OCI-M1 (cell line): ENCODE measurements around the gene CTSL.

Source experiments
- DNase-seq: peaks from one replicate; lab custom pipeline; 2025; lab: John Stamatoyannopoulos, UW

Gene CTSL

DNA sequence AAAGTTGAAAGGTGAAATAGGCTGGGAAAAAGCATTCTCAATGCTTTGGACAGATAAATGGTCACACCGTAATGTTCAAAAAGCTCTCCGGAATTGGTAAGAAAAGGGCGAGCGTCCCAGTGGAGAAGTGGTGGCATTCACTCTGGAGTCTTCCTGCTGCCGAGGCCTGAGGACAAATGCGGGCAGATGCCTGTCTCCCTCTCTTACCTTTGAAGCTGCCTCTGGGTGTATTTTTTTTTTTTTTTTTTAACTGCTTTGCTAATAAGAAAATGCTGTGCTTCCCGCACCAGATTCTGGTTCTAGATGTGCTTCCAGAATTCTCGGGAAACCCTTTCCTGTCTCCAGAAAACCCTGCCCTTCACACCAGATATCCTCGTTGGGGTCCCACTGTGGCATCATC lies 24.4 kb upstream of the CTSL start:
- no peak for DNase-seq

DNA sequence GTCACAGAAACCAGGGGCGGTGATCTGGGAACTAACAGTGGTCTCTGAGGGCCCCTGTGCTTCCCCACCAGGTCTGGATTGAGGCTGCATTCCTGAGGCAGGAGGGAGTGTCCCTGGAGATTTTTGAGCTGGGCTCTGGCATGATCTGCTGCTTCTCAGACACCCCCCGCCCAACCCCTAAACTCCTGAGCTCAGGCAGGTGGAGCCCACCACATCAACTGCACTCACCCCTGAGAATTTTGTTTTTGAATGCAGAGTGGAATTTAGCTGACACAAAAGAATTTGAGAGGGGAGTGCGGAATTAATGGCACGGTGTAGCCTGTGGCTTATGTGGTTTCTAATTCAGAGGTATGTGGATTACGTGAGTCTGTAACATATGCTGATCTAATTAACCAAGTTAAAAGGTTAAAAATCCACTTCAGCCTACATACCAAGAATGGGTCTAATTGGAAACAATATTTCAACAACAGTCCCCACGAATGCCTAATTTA lies 23.9 kb upstream of the CTSL start:
- DNase-seq: no peak

DNA sequence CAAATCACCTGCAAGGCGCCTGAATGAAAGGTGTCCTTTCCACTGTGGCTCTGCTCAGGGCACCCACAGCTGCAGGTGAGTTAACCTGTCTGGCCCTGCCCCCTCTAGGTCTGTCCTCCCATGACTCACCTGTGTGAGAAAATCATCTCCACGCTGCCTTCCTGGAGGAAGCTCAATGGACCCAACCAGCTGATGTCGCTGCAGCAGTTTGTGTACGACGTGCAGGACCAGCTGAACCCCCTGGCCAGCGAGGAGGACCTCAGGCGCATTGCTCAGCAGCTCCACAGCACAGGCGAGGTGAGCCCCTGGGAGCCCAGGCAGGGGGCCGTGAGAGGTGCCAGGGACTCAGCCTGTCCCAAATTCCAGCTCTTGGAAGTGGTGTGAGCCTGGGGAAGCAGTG lies 23.0 kb upstream of the CTSL start:
- no peak for DNase-seq

DNA sequence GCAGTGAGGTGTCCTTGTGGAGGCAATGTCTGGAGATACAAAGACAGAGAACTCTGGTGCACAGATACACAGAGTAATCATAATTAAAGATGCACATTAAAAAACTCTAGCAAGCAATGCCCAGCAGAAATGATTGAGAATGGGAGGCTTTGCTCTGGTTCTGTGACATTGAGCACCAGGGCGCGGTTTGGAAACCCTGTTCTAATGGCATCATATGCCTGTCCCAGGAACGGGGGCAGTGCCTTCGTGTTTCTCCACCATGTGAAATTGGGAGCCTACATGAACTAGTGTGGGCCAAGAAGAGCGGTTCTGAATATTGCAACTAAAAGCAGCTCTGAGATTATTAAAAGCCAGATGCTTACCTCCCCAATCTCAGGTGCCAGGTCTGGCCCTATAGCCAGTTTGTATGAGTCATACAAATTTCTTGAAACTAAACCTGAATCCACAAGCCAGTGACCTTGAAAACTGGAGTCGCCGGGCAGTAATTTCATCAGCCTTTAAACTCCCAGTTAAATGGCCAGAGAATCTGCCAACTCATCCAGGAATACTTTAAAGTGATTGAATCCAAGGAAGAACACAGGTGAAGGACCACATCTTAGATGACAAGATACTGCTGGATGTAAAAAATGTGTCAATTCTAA lies 22.2 kb upstream of the CTSL start:
- no peak for DNase-seq

DNA sequence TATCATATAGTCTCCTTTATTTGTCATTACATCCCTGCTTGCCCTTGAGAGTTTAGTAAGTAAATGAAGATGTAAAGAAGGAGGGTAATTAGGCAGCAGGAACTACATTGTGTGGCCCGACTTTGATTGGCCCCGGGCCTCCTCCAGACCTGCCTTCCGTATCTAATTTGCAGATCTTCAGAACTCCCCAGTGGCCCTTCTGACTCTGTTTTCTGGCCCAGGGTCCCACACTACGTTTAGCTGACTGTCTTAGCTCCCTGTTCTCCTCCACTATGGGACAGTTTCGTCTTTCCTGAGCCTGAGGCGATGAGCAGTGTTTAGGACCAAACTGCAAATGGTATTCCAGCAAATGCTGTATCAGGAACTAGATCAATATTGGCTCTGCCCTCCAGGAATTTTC lies 21.6 kb upstream of the CTSL start:
- no peak for DNase-seq

DNA sequence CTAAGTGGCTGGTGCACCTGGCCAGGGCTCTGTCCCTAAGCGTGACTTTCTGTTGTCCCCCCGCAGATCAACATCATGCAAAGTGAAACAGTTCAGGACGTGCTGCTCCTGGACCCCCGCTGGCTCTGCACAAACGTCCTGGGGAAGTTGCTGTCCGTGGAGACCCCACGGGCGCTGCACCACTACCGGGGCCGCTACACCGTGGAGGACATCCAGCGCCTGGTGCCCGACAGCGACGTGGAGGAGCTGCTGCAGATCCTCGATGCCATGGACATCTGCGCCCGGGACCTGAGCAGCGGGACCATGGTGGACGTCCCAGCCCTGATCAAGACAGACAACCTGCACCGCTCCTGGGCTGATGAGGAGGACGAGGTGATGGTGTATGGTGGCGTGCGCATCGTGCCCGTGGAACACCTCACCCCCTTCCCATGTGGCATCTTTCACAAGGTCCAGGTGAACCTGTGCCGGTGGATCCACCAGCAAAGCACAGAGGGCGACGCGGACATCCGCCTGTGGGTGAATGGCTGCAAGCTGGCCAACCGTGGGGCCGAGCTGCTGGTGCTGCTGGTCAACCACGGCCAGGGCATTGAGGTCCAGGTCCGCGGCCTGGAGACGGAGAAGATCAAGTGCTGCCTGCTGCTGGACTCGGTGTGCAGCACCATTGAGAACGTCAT lies 19.7 kb upstream of the CTSL start:
- no peak for DNase-seq

DNA sequence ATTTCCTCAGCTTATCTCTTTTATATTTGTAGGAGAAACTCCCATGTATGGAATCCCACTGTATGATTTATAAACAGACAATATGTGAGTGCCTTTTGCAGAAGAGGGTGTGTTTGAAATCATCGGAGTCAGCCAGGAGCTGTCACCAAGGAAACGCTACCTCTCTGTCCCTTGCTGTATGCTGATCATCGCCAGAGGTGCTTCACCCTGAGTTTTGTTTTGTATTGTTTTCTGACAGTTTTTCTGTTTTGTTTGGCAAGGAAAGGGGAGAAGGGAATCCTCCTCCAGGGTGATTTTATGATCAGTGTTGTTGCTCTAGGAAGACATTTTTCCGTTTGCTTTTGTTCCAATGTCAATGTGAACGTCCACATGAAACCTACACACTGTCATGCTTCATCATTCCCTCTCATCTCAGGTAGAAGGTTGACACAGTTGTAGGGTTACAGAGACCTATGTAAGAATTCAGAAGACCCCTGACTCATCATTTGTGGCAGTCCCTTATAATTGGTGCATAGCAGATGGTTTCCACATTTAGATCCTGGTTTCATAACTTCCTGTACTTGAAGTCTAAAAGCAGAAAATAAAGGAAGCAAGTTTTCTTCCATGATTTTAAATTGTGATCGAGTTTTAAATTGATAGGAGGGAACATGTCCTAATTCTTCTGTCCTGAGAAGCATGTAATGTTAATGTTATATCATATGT lies 18.0 kb upstream of the CTSL start:
- DNase-seq: no peak

DNA sequence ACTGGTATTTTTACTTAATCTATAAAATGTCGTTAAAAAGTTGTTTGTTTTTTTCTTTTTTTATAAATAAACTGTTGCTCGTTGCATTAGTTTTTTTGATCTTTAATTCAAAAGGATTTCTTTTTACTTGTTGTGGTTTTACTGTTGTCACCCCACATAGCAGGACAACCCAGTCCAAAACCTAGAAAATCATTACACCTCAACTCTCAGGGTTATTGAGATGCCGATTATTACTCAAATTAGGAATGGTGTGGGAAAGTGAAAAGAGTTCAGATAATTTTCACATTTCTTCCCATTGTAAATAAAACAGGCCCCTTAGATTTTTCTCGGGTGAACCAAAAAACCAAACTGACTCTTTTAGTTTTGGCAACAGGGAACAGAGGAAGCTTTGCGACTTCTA lies 17.4 kb upstream of the CTSL start:
- DNase-seq: no peak

DNA sequence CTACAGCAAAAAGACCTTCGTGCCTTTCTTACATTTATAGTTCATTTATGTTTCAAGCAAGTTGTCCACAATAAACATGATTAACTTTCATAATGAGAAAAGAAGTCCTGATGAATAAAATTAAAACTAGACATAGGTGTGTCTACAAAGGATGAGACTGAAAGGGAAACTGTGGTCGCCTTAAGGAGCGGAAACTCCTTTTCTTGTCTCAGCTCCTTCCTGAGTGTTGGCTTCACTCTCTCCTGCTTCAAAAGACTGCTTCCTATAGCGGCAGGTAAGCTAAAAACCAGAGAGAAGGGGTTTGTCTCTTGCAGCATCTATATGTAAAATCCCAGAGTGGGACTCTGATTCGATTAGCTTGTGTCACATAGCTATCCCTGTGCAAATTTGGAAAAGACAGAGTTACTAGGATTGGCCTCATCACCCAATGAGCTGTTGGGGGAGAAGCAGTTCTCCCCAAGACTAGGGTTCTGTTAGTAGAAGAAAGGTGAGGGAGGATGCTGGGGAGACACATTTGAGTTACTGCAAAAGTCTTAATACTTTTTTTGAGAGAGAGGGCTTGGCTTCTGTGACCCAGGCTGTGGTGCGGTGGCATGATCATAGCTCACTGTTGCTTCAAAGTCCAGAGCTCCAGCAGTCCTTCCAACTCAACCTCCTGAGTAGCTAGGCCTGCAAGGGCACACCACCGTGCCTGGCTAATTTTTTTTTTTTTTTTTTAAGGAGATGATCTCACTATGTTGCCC lies 16.8 kb upstream of the CTSL start:
- no peak for DNase-seq

DNA sequence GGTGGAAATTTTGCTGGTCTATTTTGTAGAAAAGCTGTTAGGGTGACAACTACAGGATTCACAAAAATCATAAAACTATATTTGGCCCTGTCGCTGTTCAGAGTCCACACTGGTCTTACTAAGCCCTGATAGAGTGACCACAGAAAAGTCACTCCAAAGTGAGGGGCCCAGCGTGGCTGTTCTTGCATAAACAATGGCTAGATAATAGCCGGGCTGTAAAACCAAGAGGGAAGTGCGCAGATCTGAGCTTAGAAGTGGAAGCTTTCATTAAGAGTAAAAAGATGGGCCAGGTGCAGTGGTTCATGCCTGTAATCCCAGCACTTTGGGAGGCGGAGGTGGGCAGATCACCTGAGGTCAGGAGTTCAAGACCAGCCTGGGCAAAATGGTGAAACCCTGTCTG lies 15.5 kb upstream of the CTSL start:
- DNase-seq: peak; percentile 77

DNA sequence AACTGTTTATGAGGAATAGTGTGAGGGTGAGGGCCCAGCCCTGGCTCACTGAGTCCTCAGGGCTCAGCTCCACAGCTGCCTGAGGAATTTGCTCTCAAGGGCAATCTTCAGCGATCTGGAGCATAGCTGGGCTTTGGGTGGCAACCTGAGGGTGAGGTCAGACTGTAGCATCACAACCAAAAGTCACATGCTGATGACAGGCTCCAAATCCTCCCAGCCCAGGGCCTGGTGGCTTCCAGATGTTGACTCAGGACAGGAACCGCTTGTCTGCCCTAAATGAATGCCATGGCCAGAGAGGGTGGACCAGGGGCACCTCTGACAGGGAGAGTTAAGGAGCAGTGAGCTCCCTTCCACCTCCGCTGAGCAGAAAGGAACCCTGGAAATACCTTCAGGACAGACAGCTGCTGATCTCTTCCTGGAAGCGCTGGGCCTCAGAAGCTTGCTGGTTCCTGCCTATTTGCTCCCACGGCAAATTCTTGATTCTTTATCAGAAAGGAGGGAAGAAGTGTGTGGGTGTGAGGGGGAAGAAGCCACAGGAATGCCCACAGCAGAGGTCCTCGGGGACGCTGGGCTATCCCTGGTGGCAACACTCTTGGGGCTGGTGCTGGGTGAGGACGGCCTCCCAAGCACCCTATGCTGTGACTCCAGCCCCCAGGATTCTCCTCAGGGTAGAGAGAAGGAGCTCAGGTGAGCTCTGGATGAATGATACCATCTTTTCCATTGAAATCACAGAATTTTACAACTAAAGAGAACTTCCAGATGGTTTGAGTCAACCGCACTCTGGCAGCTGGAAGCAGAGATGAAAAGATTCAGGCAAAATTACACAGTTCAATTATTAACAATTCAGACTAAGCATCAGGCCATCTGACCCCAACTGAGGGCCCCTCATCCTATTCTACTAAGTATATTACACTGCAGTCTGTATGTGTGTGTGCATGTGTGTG lies 13.8 kb upstream of the CTSL start:
- DNase-seq: no peak

DNA sequence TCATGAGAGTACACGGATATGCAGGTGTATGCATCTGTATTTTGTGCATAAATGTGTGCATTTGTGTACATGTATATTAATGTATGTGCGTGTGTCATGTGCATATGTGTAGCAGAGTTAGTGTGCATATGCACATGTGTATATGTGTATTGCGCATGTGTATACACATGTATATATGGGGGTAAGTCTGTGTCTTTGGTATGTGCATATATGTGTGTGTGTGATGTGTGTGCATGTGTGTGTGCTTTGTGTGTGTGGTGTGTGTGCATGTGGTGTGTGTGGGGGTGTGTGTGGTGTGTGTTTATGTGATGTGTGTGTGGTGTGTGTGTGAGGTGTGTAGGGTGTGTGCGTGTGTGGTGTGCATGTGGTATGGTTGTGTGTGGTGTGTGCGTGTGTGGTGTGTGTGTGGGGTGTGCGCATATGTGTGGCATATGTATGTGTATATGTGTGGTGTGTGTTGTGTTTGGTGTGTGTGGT lies 13.1 kb upstream of the CTSL start:
- DNase-seq: no peak

DNA sequence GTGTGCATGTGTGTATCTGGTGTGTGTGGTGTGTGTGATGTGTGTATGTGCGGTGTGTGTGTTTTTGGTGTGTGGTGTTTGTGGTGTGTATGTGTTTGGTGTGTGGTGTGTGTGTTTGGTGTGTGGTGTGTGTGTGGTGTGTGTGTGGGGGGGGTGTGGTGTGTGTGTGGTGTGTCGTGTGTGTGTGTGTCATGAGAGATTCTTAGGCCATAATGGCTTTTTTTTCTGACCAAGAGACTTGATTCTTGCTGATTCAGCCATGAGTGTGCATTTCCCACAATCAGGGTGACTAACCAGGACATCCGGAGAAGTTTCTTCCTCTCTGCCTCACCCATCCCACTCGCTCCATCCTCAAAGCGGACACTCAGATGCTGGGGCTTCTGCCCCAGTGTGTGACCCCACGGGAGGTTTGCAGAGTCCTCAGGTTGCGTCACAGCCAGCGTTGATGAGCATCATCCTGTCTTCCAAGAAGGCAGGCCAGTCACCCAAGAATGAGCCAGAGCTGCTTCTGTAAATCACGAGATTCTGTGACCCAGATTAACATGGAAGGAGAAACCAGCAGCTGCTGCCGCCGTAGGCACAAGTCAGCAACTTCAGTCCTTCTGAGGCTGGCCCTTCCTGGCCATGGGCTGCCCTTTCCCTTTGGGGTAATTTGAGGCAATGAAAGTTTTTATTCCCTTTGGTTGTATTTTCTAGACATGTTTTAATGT lies 12.5 kb upstream of the CTSL start:
- peak; percentile 92 for DNase-seq

DNA sequence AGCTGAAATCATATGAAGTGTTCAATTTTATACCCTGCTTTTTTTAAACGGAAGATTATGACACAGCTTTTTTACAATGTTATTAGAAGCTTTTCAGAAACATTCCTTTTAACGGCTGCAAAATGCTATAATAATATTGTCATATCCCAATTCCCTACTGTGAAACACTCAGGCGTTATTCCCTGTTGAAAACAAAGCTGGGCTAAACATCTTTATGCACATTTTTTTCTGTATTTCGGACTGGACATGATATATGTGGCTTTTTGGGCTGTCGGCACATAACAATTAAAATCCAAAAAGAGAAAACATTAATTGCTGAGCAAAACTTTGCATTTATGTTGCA lies 12.0 kb upstream of the CTSL start:
- DNase-seq: no peak

DNA sequence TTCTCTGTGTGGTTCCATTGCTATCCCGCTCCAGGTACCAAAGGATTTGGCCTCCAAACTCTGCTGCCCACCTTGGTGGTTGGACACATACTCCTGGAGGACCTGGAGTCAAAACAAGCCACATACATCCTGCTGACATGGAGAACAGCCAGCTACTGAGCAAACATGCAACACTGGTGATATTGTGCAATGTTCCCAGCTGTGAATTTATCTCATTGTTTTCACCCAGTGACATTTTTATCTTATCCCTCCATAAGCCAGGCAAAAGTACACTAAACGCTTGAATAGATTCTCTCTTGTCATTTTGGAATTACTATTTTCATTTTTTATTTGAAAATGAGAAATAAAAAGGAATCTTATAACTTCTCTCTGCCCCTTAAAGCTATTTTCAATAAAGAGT lies 11.1 kb upstream of the CTSL start:
- DNase-seq: peak; percentile 89

DNA sequence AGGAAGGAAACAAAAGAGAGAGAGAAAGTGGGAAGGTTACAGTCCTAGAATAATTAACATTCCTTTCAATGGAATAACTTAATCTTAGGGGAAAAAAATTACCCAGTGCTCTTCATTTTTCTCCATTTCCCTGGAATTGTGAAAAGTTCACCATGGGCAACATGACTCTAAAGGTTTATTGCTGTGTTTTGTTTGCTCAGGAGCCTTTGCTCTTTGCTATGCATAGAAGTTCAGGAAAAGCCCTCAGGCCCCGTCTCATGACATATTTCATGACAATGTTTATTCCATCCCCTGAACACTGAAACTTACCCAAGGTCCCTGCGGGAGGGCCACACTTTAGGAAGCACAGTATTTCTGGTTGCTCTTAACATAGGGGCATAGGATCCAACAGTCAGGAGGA lies 9.8 kb upstream of the CTSL start:
- no peak for DNase-seq

DNA sequence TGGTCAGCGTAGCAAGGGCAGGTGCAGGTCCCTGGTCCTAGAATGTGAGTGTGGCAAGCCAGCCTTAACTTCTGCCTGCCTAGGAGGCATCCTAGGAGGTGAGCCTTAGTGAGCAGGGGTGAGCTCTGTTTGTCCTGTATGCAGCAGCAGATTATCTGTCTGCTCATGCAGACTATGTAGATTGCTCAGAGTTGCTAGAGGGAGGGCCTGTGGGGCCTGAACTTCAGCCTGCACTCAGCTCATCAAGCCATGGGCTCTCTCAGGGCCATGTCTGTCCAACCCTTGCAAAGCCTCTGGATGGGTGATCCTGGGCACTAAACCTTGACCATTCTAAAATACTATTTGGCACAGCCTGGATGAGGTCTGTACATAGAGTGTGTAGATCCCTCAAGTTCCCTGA lies 8.5 kb upstream of the CTSL start:
- DNase-seq: no peak

DNA sequence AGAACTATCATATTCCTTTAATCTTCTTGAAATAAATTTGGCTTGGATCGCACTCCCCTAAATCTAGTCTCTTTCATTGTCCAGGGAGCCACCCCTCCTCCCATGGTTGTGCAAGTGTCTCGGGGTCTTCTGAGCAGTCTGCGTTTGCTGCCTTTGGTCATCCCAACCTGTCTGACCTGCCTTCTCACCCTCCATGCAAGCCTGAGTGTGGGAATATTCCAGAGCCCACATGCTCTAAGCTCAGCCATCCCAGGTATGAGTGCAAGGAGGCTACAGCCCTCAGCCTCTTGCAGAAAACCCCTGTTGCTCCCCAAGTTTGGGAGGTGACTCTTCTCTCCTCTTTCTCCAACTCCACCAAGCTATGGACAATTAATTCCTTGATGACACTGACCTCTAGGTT lies 7.7 kb upstream of the CTSL start:
- no peak for DNase-seq

DNA sequence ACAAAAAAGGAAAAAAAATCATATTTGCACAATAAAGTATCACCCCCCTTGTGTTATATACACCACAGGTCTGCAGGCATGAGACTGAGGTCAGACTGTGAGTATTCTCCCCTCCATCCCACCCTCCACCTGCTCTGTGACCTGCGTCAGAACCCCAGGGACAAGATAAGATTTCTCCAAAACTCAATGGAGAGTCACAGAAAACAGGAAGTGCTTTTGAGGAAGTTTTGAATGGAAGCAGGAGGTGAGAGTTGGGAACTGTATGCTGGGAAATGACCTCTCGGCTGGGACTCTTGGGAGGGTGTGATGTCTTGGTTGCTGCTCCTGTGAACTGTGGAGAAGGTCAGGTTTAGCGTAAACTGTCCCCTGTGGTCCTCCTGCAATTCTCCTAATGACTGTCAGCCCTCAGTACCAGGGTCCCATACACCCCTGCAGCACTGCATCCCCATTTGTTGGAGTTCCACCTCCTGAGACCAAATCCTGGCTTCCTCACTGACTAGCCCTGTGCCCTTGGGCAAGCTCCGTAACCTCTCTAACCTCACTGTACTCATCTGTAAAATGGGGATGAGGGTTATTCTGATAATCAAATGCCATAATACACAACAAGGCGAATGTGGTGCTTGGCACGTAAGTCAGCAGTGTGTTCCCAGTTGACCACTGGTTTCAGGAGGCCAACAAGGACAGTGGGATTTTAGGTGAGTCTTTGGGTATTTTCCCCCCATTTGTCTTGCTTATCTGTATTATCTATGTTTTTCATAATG lies 6.9 kb upstream of the CTSL start:
- peak; percentile 39 for DNase-seq

DNA sequence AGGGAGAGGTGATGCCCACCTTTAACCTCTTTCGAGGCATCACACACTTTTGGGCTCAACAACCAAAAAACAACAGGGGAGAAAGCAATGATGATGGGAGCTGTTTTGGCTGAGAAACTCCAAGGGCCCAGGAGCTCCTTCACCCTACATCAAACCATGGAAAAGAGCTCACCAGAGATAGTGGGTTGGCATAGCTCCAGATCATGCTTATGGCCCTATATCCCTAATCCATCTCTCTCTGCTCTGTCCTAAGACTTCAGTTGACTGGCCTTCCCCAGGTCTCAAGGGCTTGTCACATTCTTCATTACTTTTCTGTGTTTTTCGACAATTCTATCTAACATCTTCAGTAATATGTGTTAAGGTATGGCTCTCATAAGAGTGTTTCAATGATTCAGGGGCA lies 5.7 kb upstream of the CTSL start:
- DNase-seq: no peak
